LHCN-M2 (cell line): ENCODE data around the gene PNP. TPM values are rescaled to one million over a fixed set of nuclear protein-coding genes. Genes with fewer than 3 reads are reported as not detected.
A peak's percentile ranks its signal among the peaks of the same experiment; 100 is the strongest.

Experiments used
- DNase-seq: peaks from one replicate; pipeline ENCODE4 v3.0.0-alpha.2; 2012; ENCODE audit warnings: low read depth
- total RNA-seq: library from RNA; depleted of rRNA; stranded (reverse); fragments of >200 nt; gene quantifications from 2 replicates; pipeline ENCODE4 v1.2.3, GENCODE V29; 2014

Gene PNP
- total RNA-seq, 1 experiment from 2014 or later = 54.0 TPM

GRCh38 chr14:20454516-20455354, 14.5 kb upstream of the PNP start, which contains the start of the genes APEX1 and OSGEP:
TSS of gene APEX1 (plus strand) at chr14:20455226. CDS start at chr14:20455646, 420 bp downstream.
TSS of gene OSGEP (minus strand) at chr14:20454812. CDS start at chr14:20454683, 129 bp downstream.
- DNase-seq = peak; percentile 99

GRCh38 chr14:20455355-20456300, 13.6 kb upstream of the PNP start:
- peak; percentile 85 for DNase-seq

GRCh38 chr14:20456971-20457370, 12.2 kb upstream of the PNP start:
- DNase-seq = no peak

GRCh38 chr14:20458031-20458789, 11.0 kb upstream of the PNP start:
- DNase-seq = no peak

- DNase-seq = no peak
Observed at GRCh38 chr14:20460458-20461224, 8.6 kb upstream of the PNP start.

GRCh38 chr14:20461225-20462141, 7.7 kb upstream of the PNP start, which contains the start of gene PIP4P1:
TSS of gene PIP4P1 (minus strand) at chr14:20461434. CDS start at chr14:20461325, 109 bp downstream.
- peak; percentile 100 for DNase-seq

- DNase-seq = no peak
Observed at GRCh38 chr14:20468764-20469241, 403 bp upstream of the PNP start.

- DNase-seq = peak; percentile 79
Observed at GRCh38 chr14:20469890-20470602, 840 bp downstream of the PNP start.

- peak; percentile 10 for DNase-seq
Observed at GRCh38 chr14:20470603-20470901, 1.3 kb downstream of the PNP start.

- DNase-seq = no peak
Observed at GRCh38 chr14:20472536-20473169, 3.4 kb downstream of the PNP start.

GRCh38 chr14:20476776-20477175, 7.6 kb downstream of the PNP start:
- no peak for DNase-seq

- DNase-seq = no peak
Observed at GRCh38 chr14:20477211-20477876, 8.1 kb downstream of the PNP start.

- no peak for DNase-seq
Observed at GRCh38 chr14:20478894-20479293, 9.7 kb downstream of the PNP start.

GRCh38 chr14:20482382-20482781, 13.2 kb downstream of the PNP start:
- DNase-seq = no peak

GRCh38 chr14:20485900-20486299, 16.7 kb downstream of the PNP start:
- no peak for DNase-seq

GRCh38 chr14:20486684-20487395, 17.6 kb downstream of the PNP start:
- no peak for DNase-seq

- no peak for DNase-seq
Observed at GRCh38 chr14:20487396-20487725, 18.2 kb downstream of the PNP start.
